HUES48 (cell line): ENCODE measurements around the gene UXS1.

ENCODE experiments used
- H3K27ac ChIP-seq: one replicate; pipeline ENCODE4 v1.7.0; 2013; ENCODE audit warnings: low read depth, low read length, inconsistent platforms
- H3K27me3 ChIP-seq: 2 replicates; pipeline ENCODE4 v1.6.1; 2013; ENCODE audit warnings: mild to moderate bottlenecking, low read length; ENCODE audit not compliant: control insufficient read depth, insufficient read depth
- H3K36me3 ChIP-seq: 2 replicates; pipeline ENCODE4 v1.6.1; 2013; ENCODE audit warnings: low read length; ENCODE audit not compliant: control insufficient read depth, insufficient read depth
- H3K4me1 ChIP-seq: 2 replicates; pipeline ENCODE4 v1.6.1; 2013; ENCODE audit warnings: mild to moderate bottlenecking, low read length; ENCODE audit not compliant: control insufficient read depth, insufficient read depth
- H3K4me3 ChIP-seq: 2 replicates; pipeline ENCODE4 v1.5.1; 2013; ENCODE audit warnings: mild to moderate bottlenecking, low read depth, low read length
- H3K9ac ChIP-seq: 2 replicates; pipeline ENCODE4 v1.6.1; 2013; ENCODE audit warnings: mild to moderate bottlenecking, low read depth, low read length, moderate library complexity
- H3K9me3 ChIP-seq: 2 replicates; pipeline ENCODE4 v1.6.1; 2013; ENCODE audit warnings: low read length; ENCODE audit not compliant: control insufficient read depth, insufficient read depth

UXS1 gene

GRCh38 chr2:106059416-106060065, 134.6 kb downstream of the UXS1 start:
- no peak overlapping the region for H3K9ac ChIP-seq
- H3K27me3 ChIP-seq, result peaks cover 10% of the 10 kb centered on the region
- H3K9me3 ChIP-seq, result no peaks in the 10 kb centered on the region
- H3K36me3 ChIP-seq, result no peaks in the 10 kb centered on the region
- H3K27ac ChIP-seq, result no peak overlapping the region
- H3K4me1 ChIP-seq, result no peaks in the 10 kb centered on the region
- H3K4me3 ChIP-seq, result no peak overlapping the region

- Histone ChIP-seq H3K4me3 (no peak overlapping the region), H3K9me3 (no peaks in the 10 kb centered on the region), H3K36me3 (no peaks in the 10 kb centered on the region), H3K9ac (no peak overlapping the region), H3K4me1 (no peaks in the 10 kb centered on the region), H3K27ac (no peak overlapping the region), H3K27me3 (peaks cover under 1% of the 10 kb centered on the region; the same call in 1 of the 2 replicates)
These were observed 135.5 kb downstream of the UXS1 start for GRCh38 chr2:106058469-106059137.

- no peaks in the 10 kb centered on the region for H3K4me1 ChIP-seq
- H3K27me3 ChIP-seq, result no peaks in the 10 kb centered on the region
- H3K36me3 ChIP-seq, result no peaks in the 10 kb centered on the region
- no peak overlapping the region for H3K4me3 ChIP-seq
- H3K9ac ChIP-seq, result no peak overlapping the region
- no peak overlapping the region for H3K27ac ChIP-seq
- H3K9me3 ChIP-seq, result no peaks in the 10 kb centered on the region
These were observed 136.9 kb downstream of the UXS1 start for GRCh38 chr2:106057206-106057605.

- no peaks in the 10 kb centered on the region for H3K36me3 ChIP-seq
- no peak overlapping the region for H3K4me3 ChIP-seq
- no peaks in the 10 kb centered on the region for H3K27me3 ChIP-seq
- no peaks in the 10 kb centered on the region for H3K4me1 ChIP-seq
- H3K9ac ChIP-seq, result no peak overlapping the region
- no peak overlapping the region for H3K27ac ChIP-seq
- no peaks in the 10 kb centered on the region for H3K9me3 ChIP-seq
These were observed 139.0 kb downstream of the UXS1 start for GRCh38 chr2:106054880-106055655.

GRCh38 chr2:106054321-106054720, 139.8 kb downstream of the UXS1 start:
- H3K27ac ChIP-seq, result no peak overlapping the region

GRCh38 chr2:106053581-106053980, 140.5 kb downstream of the UXS1 start:
- H3K4me3 ChIP-seq, result no peak overlapping the region
- H3K9ac ChIP-seq, result no peak overlapping the region
- no peak overlapping the region for H3K27ac ChIP-seq
- H3K9me3 ChIP-seq, result no peaks in the 10 kb centered on the region
- no peaks in the 10 kb centered on the region for H3K4me1 ChIP-seq
- H3K36me3 ChIP-seq, result no peaks in the 10 kb centered on the region
- no peaks in the 10 kb centered on the region for H3K27me3 ChIP-seq

More at GRCh38 chr2:106054321-106054720, 139.8 kb downstream of the UXS1 start:
- Histone ChIP-seq H3K36me3 (no peaks in the 10 kb centered on the region), H3K9ac (no peak overlapping the region), H3K4me3 (no peak overlapping the region), H3K4me1 (no peaks in the 10 kb centered on the region), H3K27me3 (no peaks in the 10 kb centered on the region), H3K9me3 (no peaks in the 10 kb centered on the region)

- no peaks in the 10 kb centered on the region for H3K36me3 ChIP-seq
- H3K9ac ChIP-seq, result no peak overlapping the region
- H3K4me1 ChIP-seq, result no peaks in the 10 kb centered on the region
- H3K9me3 ChIP-seq, result no peaks in the 10 kb centered on the region
- no peak overlapping the region for H3K4me3 ChIP-seq
- no peak overlapping the region for H3K27ac ChIP-seq
- no peaks in the 10 kb centered on the region for H3K27me3 ChIP-seq
These were observed 141.0 kb downstream of the UXS1 start for GRCh38 chr2:106053116-106053515.

- Histone ChIP-seq H3K36me3 (no peaks in the 10 kb centered on the region), H3K9ac (no peak overlapping the region), H3K27ac (no peak overlapping the region), H3K27me3 (no peaks in the 10 kb centered on the region), H3K9me3 (no peaks in the 10 kb centered on the region), H3K4me1 (no peaks in the 10 kb centered on the region), H3K4me3 (no peak overlapping the region)
These were observed 149.2 kb downstream of the UXS1 start for GRCh38 chr2:106044859-106045258.

GRCh38 chr2:106044021-106044420, 150.1 kb downstream of the UXS1 start:
- Histone ChIP-seq H3K27me3 (no peaks in the 10 kb centered on the region), H3K9ac (no peak overlapping the region), H3K4me3 (no peak overlapping the region), H3K4me1 (no peaks in the 10 kb centered on the region), H3K36me3 (no peaks in the 10 kb centered on the region), H3K27ac (no peak overlapping the region), H3K9me3 (no peaks in the 10 kb centered on the region)
